GM21576 (cell line): ENCODE measurements around the gene FAM81A.
A peak's percentile ranks its signal among the peaks of the same experiment; 100 is the strongest.
"Not testable (repeated sequence)": the region's sequence is repeated elsewhere in the genome, so short reads cannot be mapped to it uniquely, and the experiment has no call there.

Experiments used
- ATAC-seq: cut with Tn5 transposase; IDR thresholded peaks from one replicate; pipeline ENCODE4 v1.9.1; 2021; ENCODE audit warnings: mild to moderate bottlenecking, moderate library complexity; ENCODE audit not compliant: unreplicated experiment

Gene FAM81A

GRCh38 chr15:59484399-59484798 is 46.4 kb downstream of the FAM81A start:
- no peak for ATAC-seq

DNA sequence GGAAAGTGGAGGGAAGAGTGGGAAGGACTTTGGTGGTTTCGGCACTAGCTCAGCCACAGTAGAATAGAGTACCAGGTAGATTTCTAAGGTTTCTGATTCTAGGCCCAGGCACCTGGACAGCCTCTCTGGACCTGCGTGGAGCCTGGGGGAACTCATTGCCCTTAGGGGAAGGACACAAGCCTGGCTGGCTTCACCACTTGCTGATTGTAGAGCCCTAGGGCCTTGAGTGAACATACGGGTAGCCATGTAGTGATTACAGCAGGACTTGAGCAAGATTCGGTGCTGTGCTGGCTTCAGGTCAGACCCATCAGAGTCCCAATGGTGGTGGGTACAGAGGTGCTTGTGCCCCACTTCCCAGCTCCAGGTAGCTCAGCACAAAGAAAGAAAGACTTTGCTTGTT is 47.0 kb downstream of the FAM81A start:
- no peak for ATAC-seq

DNA sequence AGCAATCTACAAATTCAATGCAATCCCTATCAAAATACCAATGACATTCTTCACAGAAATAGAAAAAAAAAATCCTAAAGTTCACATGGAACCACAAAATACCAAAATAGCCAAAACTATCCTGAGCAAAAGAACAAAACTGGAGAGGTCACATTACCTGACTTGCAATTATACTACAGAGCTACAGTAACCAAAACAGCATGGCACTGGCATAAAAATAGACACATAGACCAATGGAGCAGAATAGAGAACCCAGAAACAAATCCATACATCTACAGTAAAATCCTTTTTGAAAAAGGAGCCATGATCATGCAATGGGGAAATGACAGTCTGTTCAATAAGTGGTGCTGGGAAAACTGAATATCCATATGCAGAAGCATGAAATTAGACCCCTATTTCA is 51.5 kb downstream of the FAM81A start:
- ATAC-seq: not testable (repeated sequence)

- no peak for ATAC-seq
These were observed 53.1 kb downstream of the FAM81A start for GRCh38 chr15:59491062-59491461.

GRCh38 chr15:59492389-59493377 is 54.7 kb downstream of the FAM81A start:
- ATAC-seq: no peak

GRCh38 chr15:59501597-59501996 is 63.6 kb downstream of the FAM81A start:
- no peak for ATAC-seq

- no peak for ATAC-seq
These were observed 77.2 kb downstream of the FAM81A start for GRCh38 chr15:59515190-59515589.

- ATAC-seq: peak; percentile 61
These were observed 78.9 kb downstream of the FAM81A start for GRCh38 chr15:59516655-59517461.

DNA sequence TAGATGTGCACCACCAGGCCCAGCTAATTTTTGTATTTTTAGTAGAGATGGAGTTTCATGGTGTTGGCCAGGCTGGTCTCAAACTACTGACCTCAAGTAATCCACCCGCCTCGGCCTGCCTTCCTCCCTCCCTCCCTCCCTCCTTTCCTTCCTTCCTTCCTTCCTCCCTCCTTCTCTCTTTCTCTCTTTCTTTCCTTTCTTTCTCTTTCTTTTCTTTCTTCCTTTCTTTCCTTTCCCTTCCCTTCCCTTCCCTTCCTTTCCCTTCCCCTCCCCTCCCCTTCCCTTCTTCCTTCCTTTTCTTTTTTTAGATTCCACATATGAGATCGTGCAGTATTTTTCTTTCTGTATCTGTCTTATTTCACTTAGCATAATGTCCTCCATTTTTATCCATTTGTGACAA is 81.3 kb downstream of the FAM81A start:
- ATAC-seq: no peak

DNA sequence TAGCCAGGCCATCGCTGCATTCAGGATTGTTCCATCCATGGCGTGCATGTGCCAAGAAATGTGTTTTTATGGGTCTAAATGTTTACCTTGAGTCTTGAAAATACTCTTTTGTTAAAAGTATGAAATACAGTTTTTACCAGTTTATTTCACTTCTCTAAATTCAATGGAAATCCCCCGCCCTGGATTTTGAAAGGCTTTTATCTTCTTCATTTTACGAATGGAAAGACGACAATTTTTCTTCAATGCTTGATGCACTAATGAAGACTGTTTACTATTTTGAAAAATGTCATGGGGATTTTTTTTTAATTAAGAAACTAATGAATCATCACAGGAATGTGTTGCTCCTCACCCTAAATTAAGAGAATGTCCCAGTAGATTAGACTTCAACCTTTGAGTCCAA is 83.5 kb downstream of the FAM81A start:
- no peak for ATAC-seq

DNA sequence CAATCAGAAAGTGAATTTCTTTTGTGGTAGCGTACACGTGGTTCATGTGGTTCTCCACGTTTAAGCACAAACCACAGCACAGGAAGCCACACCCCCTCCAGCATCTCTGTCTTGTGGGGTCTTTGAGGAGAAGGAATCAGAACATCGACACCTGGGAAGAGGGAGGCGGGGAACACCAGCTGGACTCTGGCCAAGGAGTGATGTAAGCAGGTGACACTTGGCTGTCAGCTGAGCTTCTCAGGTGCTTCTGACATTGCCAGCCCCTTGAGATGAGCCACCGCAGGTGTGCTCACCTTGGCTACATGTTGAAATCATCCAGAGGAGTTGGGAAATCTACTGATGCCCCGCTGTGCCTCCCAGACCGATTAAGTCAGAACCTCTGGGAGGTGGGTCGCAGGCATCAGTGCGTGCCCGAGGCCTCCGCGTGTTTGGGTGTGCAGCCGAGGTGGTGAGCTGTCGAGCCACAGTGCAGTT is 85.0 kb downstream of the FAM81A start:
- no peak for ATAC-seq

- no peak for ATAC-seq
These were observed 85.7 kb downstream of the FAM81A start for GRCh38 chr15:59523702-59524101.

- ATAC-seq: no peak
These were observed 86.3 kb downstream of the FAM81A start for GRCh38 chr15:59524331-59524731.

DNA sequence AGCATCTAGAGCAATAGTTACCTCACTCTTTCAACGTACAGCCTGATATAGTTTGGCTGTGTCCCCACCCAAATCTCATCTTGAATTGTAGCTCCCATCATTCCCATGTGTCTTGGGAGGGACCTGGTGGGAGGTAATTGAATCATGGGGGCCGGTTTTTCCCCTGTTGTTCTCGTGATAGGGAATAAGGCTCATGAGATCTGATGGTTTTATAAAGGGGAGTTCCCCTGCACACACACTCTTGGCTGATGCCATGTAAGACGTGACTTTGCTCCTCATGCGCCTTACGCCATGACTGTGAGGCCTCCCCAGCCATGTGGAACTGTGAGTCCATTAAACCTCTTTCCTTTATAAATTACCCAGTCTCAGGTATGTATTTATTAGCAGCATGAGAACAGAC is 88.5 kb downstream of the FAM81A start:
- ATAC-seq: not testable (repeated sequence)

- no peak for ATAC-seq
These were observed 90.4 kb downstream of the FAM81A start for GRCh38 chr15:59528429-59528828.

GRCh38 chr15:59528961-59529402 is 91.0 kb downstream of the FAM81A start:
- ATAC-seq: peak; percentile 43

GRCh38 chr15:59531066-59531675 is 93.2 kb downstream of the FAM81A start:
- no peak for ATAC-seq

DNA sequence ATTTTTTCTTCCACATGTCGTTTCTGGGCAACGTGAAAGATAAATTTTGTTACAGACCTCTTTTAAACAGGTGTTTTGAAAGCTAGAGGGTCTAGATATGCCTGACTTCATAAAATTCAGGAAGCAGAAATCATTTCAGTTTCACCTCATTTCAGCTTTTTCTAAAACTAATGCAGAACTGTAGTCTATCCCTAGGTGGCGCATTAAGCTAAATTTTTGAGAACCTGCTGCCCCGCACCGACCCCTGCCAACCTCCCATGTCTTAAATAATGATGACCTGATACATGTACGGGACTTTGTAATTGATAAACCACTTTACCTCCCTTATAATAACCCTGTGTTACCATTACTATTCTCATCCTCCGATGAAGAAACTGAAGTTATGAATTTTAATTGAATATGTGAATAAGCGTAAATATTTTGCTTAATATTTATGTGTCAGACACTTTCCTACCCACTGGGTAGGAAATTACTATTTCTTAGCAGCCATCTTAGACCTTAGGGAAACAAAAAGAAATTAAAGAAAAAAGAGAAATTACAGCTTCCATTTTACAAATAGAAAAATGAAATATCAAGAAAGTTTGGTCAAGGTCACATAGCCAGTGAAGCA is 94.9 kb downstream of the FAM81A start:
- ATAC-seq: no peak

- no peak for ATAC-seq
These were observed 98.6 kb downstream of the FAM81A start for GRCh38 chr15:59536553-59536952.

DNA sequence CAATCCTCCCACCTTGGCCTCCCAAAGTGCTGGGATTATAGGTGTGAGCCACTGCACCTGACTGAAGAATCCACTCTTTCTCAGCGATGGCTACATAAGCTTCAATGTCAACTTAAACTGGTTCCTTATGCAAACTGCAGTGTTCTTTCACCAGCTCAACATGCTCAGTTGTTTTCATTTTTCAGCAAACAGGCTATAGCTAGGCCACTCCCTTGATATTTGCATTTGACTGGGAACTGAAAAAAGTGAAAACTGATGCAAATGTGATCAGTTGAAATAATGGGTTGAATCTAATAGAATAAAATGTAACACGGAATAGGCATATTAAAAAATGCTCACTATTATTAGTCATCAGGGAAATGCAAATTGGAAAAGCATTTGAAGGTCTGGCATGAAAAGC is 99.4 kb downstream of the FAM81A start:
- no peak for ATAC-seq

DNA sequence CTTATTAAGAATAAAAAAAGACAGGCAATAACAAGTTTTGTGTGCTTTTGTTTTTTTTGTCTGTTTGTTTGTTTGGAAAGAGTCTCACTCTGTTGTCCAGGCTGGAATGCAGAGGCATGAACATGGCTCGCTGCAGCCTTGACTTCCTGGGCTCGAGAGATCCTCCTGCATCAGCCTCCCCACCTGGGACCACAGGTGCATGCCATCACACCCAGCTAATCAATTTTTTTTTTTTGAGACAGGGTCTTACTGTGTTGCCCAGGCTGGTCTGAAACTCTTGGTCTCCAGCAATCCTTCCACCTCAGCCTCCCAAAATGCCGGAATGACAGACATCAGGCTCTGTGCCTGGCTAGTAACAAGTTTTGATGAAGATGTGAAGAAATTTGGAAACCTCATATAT is 100.5 kb downstream of the FAM81A start:
- no peak for ATAC-seq
